Mucosa of stomach (tissue), 1 donor: ENCODE results near the gene PCDH11Y.
"Not testable (repeated sequence)": the region's sequence is repeated elsewhere in the genome, so short reads cannot be mapped to it uniquely, and the experiment has no call there.

Source experiments
- H3K27me3 ChIP-seq: one replicate; pipeline ENCODE4 v1.7.0; 2013; ENCODE audit warnings: mild to moderate bottlenecking, low read length; ENCODE audit not compliant: control insufficient read depth, insufficient read depth
- H3K36me3 ChIP-seq: one replicate; pipeline ENCODE4 v1.7.0; 2013; ENCODE audit warnings: low read length; ENCODE audit not compliant: control insufficient read depth, insufficient read depth
- H3K4me1 ChIP-seq: one replicate; pipeline ENCODE4 v1.7.0; 2013; ENCODE audit warnings: mild to moderate bottlenecking, low read length; ENCODE audit not compliant: control insufficient read depth, insufficient read depth
- H3K4me3 ChIP-seq: one replicate; pipeline ENCODE4 v1.7.0; 2013; ENCODE audit warnings: low read length
- H3K9ac ChIP-seq: one replicate; pipeline ENCODE4 v1.7.0; 2013; ENCODE audit warnings: mild to moderate bottlenecking, low read length, moderate library complexity
- H3K9me3 ChIP-seq: one replicate; pipeline ENCODE4 v1.7.0; 2013; ENCODE audit warnings: mild to moderate bottlenecking, low read length, moderate library complexity; ENCODE audit not compliant: control insufficient read depth
- donor health status: Pancreatic carcinoma.

The PCDH11Y gene

DNA sequence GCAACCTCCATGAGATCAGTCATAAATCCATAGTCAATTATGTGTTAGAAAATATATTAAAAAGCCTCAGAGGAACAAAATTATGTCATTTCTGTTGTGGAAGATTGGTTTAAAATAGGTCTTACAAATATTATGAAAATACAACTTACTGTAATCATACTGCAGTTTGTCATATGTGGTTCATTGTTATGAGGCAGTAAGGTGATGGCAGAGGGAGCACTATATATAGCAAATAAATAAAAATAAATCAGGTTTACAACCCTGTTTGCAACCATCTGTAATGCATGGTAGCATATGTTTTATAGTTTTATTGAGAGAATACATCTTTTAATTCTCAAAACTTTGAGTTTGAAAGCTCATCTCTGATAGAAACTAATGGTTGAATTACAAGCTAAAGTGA is 543.6 kb downstream of the PCDH11Y start:
- H3K9ac ChIP-seq, H3K27me3 ChIP-seq, H3K9me3 ChIP-seq, H3K36me3 ChIP-seq, H3K4me3 ChIP-seq, H3K4me1 ChIP-seq: not testable (repeated sequence)

DNA sequence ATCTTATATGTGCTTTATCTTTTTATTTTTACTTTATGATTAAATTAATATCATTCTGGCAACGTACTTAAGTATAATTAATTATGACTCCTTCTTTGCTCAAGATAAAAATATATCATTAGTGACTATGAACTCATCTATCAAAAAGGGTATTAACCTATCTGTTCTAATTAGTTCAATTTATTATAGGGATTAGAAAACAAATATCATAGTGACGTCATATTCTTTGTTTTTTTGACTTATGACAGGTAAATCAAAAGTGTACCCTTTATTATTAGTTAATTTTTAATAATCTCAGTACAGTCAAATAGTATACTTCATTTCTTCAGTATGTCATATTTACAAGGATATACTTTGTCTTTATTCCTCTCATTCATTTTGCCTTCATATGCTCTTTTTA is 638.5 kb downstream of the PCDH11Y start:
- H3K9ac ChIP-seq, H3K9me3 ChIP-seq, H3K4me3 ChIP-seq, H3K27me3 ChIP-seq, H3K36me3 ChIP-seq, H3K4me1 ChIP-seq: not testable (repeated sequence)

DNA sequence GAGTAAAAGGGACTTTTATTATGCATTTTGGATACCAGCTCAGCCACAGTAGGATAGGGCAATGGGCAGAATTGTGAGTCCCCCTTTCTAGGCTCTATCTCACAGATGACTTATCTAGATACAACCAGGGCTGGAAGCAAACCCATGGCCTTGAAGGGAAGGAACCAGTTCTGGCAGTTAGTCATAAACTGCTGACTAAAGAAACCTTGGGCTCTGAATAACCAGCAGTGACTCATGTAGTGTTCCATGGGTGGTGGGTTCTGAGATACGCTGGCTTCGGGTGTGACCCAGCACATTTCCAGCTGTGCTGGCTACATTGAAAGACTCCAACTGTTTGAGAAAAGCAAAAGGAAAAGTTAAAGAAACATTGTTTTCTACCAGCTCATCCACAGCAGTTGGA is 679.2 kb downstream of the PCDH11Y start:
- not testable (repeated sequence) for H3K36me3 ChIP-seq, H3K27me3 ChIP-seq, H3K9me3 ChIP-seq, H3K9ac ChIP-seq, H3K4me1 ChIP-seq, H3K4me3 ChIP-seq

DNA sequence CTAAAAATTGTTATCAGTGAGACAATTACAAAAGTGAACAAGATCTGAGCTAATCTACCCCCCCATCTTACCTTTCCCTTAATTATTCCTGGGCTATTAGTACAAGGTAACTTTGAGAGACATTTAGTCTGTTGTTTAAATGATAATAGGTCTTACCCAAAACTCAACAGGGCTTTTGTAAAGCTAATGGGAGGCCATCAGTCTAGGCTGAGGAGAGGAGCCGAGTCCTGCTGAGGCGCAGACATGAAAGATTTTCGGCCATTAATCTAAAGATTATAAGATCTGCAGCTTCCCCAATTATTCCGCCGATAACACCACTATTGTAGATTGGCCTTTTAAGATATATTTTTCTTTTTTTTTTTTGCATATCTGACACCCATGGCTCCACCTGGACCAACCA is 708.6 kb downstream of the PCDH11Y start:
- H3K9ac ChIP-seq, H3K4me1 ChIP-seq, H3K27me3 ChIP-seq, H3K4me3 ChIP-seq, H3K9me3 ChIP-seq, H3K36me3 ChIP-seq: not testable (repeated sequence)

DNA sequence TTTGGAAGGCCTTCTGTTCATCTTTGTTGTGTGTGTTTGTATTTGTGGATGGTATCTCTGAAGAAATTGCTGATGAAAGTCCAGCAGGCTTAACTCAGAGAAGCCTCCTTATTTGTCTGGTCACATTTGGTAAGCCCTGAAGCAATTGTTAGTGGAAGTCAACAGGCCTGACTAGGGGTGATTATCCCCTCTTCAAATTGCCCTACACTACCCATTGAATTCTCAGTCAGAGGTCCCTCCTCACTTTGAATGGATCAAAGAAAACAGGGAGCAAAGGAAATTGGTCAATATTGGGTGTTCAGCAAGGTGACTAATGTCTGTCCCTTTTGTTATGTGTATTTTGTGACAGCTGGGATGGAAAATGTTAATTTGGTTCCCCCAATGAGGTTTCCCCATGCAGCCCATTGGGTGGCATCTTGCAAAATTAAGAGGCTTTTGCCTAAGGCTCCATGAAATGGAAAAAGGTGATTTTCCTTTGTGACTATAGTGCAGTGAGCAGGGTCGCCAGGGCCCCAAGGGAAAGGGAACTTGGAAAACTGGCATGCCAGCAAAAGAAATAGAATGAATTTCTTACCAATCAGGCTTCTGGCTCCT is 709.8 kb downstream of the PCDH11Y start:
- not testable (repeated sequence) for H3K9me3 ChIP-seq, H3K4me3 ChIP-seq, H3K27me3 ChIP-seq, H3K4me1 ChIP-seq, H3K36me3 ChIP-seq, H3K9ac ChIP-seq

DNA sequence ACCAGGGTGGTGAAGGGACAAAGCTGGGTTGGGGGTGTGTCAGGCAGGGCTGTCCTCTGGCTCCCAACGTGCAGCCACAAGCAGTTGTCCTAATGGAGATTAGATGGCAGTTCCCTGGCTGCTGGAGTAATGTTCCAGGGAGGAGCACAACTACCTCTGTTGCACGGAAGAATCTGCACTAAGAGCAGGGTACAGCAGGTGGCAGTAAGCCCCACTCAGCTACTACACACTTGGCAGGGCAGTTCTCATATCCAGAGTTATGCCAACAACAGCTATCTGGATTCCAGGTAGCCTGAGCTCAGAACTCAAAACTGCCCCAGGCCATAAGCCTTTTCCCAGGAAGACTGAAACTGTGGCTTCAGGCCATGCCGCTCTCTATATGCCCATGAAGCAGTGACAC is 761.3 kb downstream of the PCDH11Y start:
- not testable (repeated sequence) for H3K9me3 ChIP-seq, H3K4me1 ChIP-seq, H3K9ac ChIP-seq, H3K4me3 ChIP-seq, H3K36me3 ChIP-seq, H3K27me3 ChIP-seq

DNA sequence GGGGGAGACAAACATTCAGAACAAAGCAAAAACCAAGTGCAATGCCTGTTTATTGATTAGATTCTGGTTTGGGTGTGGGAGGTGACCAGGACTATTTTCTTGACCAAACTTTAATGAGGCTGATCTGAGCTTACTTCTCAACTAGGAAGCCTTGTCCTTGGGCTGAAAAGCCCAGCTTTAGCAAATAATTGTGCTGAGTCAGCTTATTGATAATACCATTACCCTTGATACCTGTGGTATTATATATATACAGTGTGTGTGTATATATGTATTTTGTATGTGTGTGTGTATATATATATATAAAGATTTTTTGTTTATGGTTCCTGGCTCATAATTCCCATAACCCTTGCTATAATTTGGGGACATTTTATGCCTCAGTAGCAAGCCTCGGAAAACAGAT is 776.4 kb downstream of the PCDH11Y start:
- not testable (repeated sequence) for H3K9me3 ChIP-seq, H3K9ac ChIP-seq, H3K4me3 ChIP-seq, H3K36me3 ChIP-seq, H3K27me3 ChIP-seq, H3K4me1 ChIP-seq
